GM19438 (cell line): Measurements from ENCODE around the gene CCK.
A peak's percentile ranks its signal among the peaks of the same experiment; 100 is the strongest.
"Not testable (repeated sequence)": the region's sequence is repeated elsewhere in the genome, so short reads cannot be mapped to it uniquely, and the experiment has no call there.

Experiments used
- ATAC-seq: cut with Tn5 transposase; IDR thresholded peaks from one replicate; pipeline ENCODE4 v1.9.1; 2021; ENCODE audit warnings: low read depth; ENCODE audit not compliant: unreplicated experiment

The CCK gene, protein sequence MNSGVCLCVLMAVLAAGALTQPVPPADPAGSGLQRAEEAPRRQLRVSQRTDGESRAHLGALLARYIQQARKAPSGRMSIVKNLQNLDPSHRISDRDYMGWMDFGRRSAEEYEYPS

DNA sequence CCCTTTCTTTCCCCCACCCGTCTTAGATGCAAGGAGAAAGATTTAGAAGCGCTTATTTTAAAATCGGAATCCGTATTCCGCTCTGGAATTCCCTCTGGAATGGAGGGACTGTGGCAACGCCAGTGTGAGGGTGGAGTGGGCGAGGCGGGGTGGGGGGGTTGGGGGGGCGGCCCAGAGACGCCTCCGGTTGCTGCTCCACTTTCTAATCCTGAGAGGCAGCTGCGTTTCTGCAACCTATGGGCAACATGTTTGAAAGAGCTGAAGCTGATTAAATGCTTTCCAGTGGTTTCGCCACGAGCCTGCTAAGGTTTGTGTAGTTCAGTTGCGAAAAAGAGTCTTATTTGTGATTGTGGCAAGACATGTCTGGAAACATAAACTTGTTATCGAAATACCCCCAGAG is at the start of gene CCK:
CCK (minus strand) TSS at position 101 of the 400 bp plus-strand sequence. CDS start 2,555 bp downstream, outside the sequence.
- no peak for ATAC-seq

DNA sequence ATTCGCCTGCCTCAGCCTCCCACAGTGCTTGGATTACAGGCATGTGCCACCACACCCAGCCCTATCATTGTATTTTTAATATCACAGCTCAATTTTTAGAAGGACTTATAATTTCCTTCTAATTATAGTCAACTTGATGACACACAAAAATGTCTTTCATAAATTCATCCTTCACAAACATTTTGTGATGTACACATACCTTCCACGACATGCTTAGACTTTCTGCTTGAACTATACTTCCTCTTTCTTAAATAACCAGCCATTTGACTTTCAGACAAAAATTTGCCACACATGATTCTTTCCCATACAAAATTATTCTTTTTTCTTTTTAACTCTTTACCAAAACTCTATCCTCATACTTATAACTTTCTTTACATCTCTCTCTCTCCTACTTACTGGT is 48.4 kb upstream of the CCK start:
- no peak for ATAC-seq

DNA sequence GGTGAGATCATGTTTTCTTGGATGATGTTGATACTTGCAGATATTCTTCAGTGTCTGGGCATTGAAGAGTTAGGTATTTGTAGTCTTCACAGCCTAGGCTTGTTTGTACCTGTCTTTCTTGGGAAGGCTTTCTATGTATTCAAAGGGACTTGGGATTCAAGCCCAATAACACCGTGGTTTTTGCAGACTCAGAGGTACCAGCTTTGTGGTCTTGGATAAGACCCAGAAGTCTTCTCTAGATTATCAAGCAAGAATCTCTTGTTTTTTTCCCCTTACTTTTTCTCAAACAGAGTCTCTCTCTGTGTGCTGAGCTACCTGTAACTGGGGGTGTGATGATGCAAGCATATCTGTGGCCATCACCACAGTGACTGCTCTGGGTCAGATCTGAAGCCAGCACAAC is 42.7 kb upstream of the CCK start:
- ATAC-seq: no peak

DNA sequence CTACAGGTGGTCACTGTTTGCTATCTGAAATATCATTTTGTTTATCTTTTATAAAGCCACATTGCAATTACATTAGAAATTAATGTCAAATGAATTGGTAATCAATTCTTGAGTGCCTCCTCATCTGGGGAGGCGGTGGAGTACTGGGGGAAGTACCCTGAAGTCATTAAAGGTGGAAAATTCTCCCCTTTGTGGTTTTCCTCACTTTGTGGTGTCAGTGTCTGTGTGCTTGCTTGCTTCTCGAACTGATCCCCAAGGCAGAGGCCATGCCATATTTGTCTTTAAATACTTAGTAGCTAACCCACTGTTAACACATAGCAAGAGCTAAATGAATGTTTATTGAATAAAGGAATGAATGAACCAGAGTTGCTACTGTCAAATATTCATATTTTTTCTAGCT is 40.5 kb upstream of the CCK start:
- no peak for ATAC-seq

DNA sequence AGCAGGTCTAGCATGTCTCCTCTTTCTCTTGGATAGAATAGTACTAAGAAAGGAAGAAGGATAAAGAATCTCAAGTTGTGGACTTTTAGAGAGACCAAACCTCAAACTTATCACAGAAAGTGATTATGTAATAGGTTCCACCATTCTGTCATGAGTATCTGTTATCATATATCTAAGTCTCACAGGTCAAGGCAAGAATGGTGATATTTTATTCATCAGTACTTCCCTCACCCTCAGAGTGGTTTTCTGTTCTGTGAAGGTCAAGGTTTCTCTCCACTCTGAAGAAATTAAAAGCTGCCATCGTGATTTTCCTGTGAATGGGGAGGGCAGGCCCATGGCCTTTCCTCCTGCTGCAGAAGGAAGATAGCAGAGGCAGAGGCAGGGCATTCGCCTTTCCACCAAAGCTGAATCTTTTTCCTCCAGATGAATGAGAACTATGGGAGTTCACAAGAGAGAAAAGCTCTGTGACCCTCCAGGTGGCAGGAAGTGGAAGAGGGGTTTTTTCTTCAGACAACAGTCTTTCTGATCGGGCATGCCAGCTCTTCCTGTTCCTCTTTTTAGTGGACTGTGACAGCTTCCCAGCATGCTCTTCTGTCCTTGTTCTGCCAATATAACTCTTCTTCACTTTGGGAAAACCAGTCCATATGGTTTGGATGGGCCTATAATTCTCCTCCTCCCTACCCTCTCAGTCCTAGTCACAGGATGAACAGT is 37.1 kb upstream of the CCK start:
- peak; percentile 84 for ATAC-seq

DNA sequence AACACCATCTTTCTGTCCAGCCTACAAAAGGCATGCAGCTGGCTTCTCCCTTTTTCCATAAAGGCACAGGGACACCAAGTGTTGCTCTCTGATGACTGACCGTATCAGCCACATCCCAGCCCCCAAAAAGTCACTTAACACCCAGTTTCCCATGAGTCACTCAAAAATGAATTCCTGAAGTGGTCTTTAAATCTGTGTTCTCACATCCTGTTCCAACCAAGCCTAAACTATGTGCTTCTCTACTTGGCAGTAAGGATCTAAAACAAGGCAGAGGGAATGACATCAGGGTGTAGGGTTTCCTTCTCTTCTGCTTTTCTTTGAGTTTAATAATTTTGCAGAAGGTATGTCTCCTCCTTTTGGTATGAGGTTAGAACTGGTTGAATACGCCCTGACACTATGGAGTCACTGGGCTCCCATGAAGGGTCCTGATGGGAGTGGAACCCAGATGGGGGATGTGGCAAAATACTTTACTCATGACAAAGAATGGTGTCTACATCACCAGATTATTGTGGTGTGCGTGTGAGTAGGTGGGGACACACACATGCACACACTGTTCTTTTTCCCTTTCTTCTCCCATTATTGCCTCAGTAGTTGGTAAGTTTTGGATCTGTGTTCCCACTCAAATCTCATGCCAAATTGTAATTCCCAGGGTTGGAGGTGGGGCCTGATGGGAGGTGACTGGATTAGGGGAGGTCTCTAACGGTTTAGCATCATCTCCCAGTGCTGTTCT is 35.6 kb upstream of the CCK start:
- ATAC-seq: no peak

DNA sequence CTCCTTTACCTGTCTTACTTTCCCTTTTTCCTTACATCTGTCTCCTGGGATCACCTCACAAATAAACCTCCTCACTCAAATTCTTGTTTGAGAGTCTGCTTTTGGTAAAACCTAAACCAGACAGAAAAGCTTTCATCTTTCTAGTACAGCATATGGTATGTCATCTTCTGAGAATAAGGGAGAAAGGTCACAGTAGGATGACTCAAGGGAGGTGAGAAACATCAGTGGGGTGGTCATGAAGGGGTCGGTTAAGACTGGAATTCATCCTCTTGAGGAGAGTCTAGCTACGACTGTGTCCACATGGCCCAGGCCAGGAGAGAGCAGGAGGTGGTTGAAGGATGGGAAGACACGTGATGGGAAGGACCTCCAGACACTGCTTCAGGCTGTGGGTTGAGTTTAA is 34.8 kb upstream of the CCK start:
- ATAC-seq: no peak

DNA sequence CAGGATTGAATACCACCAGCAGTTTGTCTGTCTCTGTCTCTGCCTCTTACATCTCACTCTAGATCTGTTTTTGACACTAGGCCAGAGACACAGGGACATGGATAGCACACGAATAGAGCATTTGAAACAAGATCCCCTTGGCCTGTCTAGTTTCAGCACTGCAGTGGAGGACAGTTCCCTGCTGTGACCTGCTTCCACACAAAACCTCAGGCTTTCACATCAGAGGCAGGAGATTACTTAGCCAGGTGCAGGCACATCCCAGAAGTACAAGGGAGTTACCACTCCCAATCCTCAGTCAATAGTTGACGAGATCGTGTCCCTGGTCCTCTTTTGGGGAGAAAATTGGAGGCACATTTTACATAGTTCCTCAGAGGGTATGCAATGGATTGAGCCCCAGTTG is 34.0 kb upstream of the CCK start:
- ATAC-seq: no peak

DNA sequence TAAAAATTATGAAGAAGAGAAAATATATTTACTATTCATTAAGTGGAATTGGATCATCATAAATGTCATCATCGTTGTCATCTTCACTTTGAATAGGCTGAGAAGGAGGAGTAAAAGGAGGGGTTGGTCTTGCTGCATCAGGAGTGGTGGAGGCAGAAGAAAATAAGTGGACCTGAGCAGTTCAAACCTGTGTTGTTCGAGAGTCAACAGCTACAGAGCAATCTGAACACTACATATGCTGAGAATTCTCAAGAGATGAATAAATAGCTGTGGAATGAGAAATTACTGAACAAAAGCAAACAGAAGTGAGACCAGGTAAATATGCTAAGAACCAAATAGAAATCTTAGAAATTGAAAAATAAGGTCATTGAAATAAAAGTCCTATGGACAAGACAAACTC is 32.3 kb upstream of the CCK start:
- ATAC-seq: no peak

DNA sequence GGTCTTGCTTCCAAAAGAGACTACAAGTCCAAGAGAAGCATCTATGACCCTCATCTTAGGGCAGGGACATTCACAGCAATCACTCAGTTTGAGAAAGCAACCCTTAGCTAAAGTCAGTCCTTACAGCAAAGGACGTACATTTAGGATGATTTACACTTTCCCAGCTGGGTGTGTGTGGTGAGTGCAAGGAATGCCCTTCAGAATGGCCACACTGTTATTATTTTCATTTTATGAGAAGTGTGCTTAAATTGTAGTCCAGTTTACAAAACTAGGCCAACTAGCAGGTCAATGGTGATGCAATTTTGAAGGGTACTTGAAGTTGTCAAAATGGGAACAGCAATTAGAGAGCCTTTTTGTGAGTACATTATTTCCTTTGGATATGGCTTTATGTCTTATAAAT is 26.0 kb upstream of the CCK start:
- ATAC-seq: no peak

DNA sequence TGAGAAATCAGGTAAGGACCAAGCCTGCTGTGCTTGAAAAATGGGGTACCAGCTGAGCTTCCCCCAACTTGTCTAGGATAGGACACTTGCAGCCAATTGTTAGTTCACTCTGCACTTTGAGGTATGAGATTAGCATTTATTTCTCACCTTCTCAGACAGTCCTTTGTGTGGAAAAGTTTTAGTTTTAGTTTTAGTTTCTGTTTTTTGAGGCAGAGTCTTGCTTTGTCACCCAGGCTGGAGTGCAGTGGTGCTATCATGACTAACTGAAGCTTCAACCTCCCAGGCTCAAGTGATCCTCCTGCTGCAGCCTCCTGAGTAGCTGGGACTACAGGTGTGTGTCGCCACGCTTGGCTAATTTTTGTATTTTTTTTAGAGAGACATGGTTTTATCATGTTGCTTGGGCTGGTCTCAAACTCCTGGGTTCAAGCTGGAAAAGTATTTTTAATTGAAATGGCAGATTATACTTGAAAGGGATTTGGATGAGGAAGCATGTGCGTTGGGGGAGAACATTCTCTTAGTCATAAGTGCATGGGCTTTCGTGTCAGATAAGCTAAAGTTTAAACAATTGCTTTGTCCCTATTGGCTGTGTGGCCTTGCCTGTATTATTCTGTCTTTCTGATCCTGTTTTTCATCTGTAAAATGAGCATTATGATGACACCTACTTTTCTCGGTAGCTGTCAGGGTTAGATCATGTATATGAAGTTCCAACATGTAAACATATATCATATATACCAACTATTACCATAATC is 25.2 kb upstream of the CCK start:
- ATAC-seq: no peak

DNA sequence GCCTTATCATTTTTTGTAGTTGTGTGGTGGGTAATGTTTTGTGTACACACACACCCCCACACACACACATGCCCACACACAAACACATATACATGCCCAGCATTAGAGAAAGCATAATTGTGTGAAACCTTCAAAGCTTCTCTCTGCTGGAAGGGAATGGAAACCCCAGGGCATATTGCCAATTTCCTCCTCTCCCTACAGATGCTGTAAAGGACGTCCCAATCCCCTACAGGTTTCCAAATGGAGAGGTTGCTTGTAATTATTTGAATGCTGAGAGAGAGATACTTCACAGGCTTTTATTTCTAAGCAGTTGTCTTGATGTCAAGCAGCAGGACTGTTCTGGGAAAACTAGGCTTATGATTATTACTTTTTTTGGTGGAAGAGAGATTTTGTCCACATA is 23.0 kb upstream of the CCK start:
- ATAC-seq: no peak

DNA sequence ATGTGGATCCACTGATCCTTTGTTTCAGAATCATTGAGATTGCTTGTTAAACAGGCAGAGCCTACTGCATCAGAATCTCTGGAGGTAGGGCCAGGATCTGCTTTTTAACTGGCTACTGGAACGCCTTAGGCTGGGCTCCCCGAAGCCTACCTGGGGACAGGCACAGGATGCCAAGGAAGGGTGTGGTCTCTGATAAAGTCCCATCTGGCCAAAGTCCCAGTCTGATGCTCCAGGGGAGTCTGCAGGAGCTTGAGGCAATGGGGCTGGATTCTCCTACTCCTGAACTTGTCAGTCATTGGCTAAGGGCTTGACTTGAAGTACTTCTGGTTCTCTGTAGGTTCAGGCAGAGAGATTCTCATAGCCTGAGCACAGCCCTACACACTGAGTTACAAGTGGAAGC is 22.4 kb upstream of the CCK start:
- ATAC-seq: no peak

DNA sequence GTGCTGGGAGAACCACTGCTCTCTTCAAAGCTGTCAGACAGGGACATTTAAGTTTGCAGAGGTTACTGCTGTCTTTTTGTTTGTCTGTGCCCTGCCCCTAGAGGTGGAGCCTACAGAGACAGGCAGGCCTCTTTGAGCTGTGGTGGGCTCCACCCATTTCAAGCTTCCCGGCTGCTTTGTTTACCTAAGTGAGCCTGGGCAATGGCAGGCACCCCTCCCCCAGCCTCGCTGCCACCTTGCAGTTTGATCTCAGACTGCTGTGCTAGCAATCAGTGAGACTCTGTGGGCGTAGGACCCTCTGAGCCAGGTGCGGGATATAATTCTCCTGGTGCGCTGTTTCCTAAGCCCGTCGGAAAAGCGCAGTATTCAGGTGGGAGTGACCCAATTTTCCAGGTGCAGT is 21.4 kb upstream of the CCK start:
- not testable (repeated sequence) for ATAC-seq

DNA sequence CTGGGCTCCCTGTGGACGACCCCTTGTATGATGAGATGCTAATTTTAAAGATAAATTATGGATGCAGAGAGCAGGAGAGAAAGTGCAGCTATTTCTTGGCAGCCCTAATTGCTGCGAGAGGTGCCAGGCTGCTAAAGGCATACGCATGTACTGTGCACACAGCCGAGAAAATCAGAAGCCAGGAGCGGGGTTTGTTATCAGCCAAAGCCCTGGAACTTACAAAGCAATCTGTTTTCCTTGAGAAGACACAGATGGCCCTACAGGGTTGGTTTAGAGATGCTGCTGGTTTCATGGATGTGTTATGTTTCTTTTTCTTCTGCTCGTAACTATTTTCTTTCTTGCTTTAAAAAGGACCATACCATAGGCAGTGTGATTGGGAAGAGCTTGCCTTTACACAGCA is 11.7 kb upstream of the CCK start:
- no peak for ATAC-seq

DNA sequence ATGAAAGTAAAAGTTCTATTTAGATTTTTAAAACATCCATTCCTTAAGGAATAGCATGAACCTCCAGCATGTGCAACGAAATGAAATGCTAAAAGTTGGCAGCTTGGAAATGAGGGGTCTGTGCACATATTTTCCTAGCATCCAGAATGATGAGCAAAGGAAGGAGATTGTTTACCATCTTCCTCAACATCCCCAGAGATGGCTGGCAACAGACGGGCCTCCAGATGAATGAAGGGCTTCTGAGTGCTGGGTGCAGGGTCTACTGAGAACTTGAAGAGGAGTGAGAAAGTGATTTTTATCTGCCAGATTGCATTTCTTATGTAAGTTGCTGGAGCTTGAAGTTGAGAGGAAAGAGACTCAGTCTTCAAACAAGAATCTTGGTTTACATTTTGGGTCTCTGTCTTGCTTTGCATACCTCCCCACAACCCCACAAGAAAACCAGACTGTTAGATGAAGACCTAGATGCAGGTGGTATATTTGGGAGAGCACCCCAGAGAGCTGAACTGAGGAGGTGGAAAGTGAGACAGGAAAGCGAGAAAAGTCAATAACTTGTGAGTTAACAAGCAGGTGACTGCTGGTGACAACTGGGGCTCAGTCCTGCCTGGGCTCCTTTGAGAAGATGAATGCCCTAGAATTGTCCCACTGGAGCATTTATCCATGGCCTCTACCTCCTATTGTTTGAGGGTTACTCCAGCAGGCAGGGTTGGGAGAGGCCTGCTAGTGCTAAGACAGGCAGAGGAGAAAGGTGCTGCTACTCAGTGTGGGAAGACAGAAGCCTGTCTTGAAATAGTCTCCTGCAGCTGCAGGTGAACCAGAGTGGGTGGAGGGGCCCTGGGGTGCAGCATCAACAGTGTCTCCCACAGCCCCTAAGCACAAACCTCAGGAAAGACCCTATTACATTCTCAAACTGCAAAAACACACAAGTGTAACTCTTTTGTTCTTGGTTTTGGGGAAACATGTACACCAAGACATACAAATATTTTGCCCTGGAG is 10.5 kb upstream of the CCK start:
- peak; percentile 89 for ATAC-seq

DNA sequence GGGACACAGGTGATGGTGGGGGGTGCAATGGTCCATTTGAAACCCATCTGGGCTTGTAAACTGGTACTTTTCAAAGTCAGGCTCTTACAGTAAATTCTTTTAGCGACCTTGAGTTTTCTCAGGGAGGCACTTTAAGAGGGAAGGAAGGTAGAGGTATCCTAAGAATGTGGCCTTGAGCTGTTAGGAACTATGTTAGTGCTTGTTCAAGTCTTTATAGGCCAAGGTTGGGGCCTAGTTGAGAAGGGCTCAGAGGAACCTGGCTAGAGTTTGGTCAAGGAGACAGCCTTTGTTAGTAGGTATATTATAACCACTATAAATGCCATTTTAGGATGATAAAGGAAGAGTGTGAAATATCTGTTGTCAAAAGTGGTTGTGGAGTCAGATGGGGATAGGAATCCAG is 9.2 kb upstream of the CCK start:
- no peak for ATAC-seq

DNA sequence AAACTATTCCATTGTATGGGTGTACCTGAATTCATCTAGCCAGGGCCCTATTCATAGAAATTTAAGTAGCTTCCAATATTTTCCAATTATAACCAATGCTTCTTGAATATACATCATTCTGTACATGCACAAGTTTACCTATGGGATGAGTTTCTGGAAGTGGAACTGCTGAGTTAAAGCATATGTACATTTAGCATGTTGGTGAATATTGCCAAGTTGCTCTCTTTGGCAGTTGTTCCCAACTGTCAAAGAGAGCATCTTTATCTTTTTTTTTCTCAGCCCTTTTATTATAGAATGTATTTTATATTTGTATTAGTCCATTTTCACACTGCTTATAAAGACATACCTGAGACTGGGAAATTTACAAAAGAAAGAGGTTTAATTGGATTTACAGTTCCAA is 8.3 kb upstream of the CCK start:
- ATAC-seq: no peak

DNA sequence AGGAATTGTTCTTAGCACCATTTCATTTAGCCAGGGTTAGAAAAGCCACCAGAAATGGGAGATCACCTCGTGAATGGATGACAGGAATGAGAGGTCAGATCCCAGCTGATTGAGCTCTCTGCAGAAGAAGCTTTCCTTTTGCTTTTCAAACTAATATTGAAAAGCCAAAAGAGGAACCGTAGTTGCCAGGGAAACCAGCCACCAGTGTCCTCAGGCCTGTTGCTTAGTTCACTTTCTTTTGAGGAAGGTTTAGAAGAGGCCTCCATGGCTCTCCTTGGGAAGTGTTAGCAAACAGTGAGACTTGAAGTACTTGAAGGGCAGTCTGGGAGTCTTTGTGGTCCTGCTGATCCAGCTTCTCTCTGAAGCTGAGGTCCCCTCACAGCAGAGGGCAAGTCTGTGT is 7.4 kb upstream of the CCK start:
- ATAC-seq: no peak

DNA sequence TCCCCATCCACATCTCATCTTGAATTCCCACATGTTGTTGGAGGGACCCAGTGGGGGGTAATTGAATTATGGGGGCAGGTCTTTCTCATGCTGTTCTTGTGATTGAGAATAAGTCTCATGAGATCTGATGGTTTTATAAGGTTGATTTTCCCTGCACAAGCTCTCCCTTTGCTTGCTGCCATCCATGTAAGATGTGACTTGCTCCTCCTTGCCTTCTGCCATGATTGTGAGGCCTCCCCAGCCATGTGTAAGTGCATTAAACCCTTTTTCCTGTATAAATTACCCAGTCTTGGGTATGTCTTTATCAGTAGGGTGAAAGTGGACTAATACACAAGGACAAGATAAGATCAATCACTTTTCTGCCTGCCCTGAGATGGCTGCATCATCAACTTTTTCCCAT is 5.8 kb upstream of the CCK start:
- ATAC-seq: no peak
